Osteoblast (primary cell): ENCODE measurements around the gene SCN2B. TPM values are rescaled to one million over a fixed set of nuclear protein-coding genes. Genes with fewer than 3 reads are reported as not detected.
"Not testable (repeated sequence)": the region's sequence is repeated elsewhere in the genome, so short reads cannot be mapped to it uniquely, and the experiment has no call there.

ENCODE experiments used
- DNase-seq: peaks from one replicate; pipeline ENCODE4 v3.0.0; 2011; ENCODE audit warnings: low spot score, mixed read lengths; ENCODE audit not compliant: insufficient read length; ENCODE audit errors: missing footprints
- H2AFZ ChIP-seq: 2 replicates; pipeline ENCODE4 v1.6.0; 2011; ENCODE audit warnings: mild to moderate bottlenecking, low read length
- H3K27ac ChIP-seq: 2 replicates; pipeline ENCODE4 v1.5.1; 2011; ENCODE audit warnings: mild to moderate bottlenecking, low read depth, low read length, moderate library complexity
- H3K27me3 ChIP-seq: 2 replicates; pipeline ENCODE4 v1.6.0; 2012; ENCODE audit warnings: mild to moderate bottlenecking, control low read depth, inconsistent platforms, low read length, moderate library complexity; ENCODE audit not compliant: insufficient read depth
- H3K36me3 ChIP-seq: 2 replicates; pipeline ENCODE4 v1.5.1; 2011; ENCODE audit warnings: mild to moderate bottlenecking, low read length, control low read depth, moderate library complexity; ENCODE audit not compliant: insufficient read depth
- H3K4me1 ChIP-seq: 2 replicates; pipeline ENCODE4 v1.5.1; 2011; ENCODE audit warnings: mild to moderate bottlenecking, low read length, control low read depth, moderate library complexity; ENCODE audit not compliant: insufficient read depth
- H3K4me2 ChIP-seq: 2 replicates; pipeline ENCODE4 v1.6.0; 2011; ENCODE audit warnings: mild to moderate bottlenecking, low read length; ENCODE audit not compliant: insufficient read depth
- H3K4me3 ChIP-seq: fragments of 200-600 bp; sonication (generic); 3 replicates; pipeline ENCODE4 v1.5.1; 2012; ENCODE audit warnings: mild to moderate bottlenecking, low read length, inconsistent platforms; ENCODE audit not compliant: insufficient read depth
- H3K79me2 ChIP-seq: 2 replicates; pipeline ENCODE4 v1.6.0; 2012; ENCODE audit warnings: mild to moderate bottlenecking, low read length, control low read depth, inconsistent platforms; ENCODE audit not compliant: insufficient read depth
- H3K9me3 ChIP-seq: 2 replicates; pipeline ENCODE4 v1.5.1; 2011; ENCODE audit warnings: low read depth, low read length, control low read depth
- H4K20me1 ChIP-seq: 2 replicates; pipeline ENCODE4 v1.6.0; 2012; ENCODE audit warnings: mild to moderate bottlenecking, low read length, control low read depth; ENCODE audit not compliant: insufficient read depth
- CTCF ChIP-seq: IDR thresholded peaks from 2 replicates; pipeline ENCODE4 v1.5.1; 2011; ENCODE audit warnings: mild to moderate bottlenecking, low read depth, low read length, moderate library complexity; ENCODE audit errors: extremely low read depth
- total RNA-seq: library from RNA; depleted of rRNA; stranded (reverse); fragments of >200 nt; gene quantifications from 2 replicates; pipeline ENCODE4 v1.2.3, GENCODE V29; 2012

SCN2B gene
- total RNA-seq, 1 donor = not detected

- no peak for TF ChIP-seq CTCF
- Histone ChIP-seq H2AFZ (no peak overlapping the region), H3K4me2 (no peak overlapping the region)
Measured at GRCh38 chr11:118193910-118194566, 17.6 kb upstream of the SCN2B start.

GRCh38 chr11:118192817-118193216 lies 16.4 kb upstream of the SCN2B start:
- not testable (repeated sequence) for H3K27ac ChIP-seq, H4K20me1 ChIP-seq, H3K36me3 ChIP-seq, DNase-seq, H3K79me2 ChIP-seq, H3K4me2 ChIP-seq, H2AFZ ChIP-seq, H3K4me3 ChIP-seq, H3K4me1 ChIP-seq, H3K9me3 ChIP-seq
- H3K27me3 ChIP-seq = peaks cover 12% of the 10 kb centered on the region

More at GRCh38 chr11:118193910-118194566, 17.6 kb upstream of the SCN2B start:
- no peaks in the 10 kb centered on the region for H4K20me1 ChIP-seq
- DNase-seq = no peak
- no peaks in the 10 kb centered on the region for H3K36me3 ChIP-seq
- no peaks in the 10 kb centered on the region for H3K9me3 ChIP-seq
- H3K79me2 ChIP-seq = no peaks in the 10 kb centered on the region
- peaks cover 14% of the 10 kb centered on the region for H3K27me3 ChIP-seq
- H3K4me3 ChIP-seq = no peak overlapping the region
- H3K4me1 ChIP-seq = no peaks in the 10 kb centered on the region
- no peak overlapping the region for H3K27ac ChIP-seq

- DNase-seq, H3K4me2 ChIP-seq, H3K9me3 ChIP-seq, H3K27ac ChIP-seq, H4K20me1 ChIP-seq, H3K4me1 ChIP-seq, H3K36me3 ChIP-seq, H3K79me2 ChIP-seq, H2AFZ ChIP-seq, H3K27me3 ChIP-seq, H3K4me3 ChIP-seq: not testable (repeated sequence)
Measured at GRCh38 chr11:118190942-118191506, 14.6 kb upstream of the SCN2B start.

- no peak overlapping the region for H3K4me2 ChIP-seq
- H3K9me3 ChIP-seq = no peaks in the 10 kb centered on the region
- H2AFZ ChIP-seq = no peak overlapping the region
- H4K20me1 ChIP-seq = no peaks in the 10 kb centered on the region
- no peaks in the 10 kb centered on the region for H3K79me2 ChIP-seq
- H3K36me3 ChIP-seq = no peaks in the 10 kb centered on the region
- no peak overlapping the region for H3K27ac ChIP-seq
- no peaks in the 10 kb centered on the region for H3K4me1 ChIP-seq
- no peak for DNase-seq
- H3K27me3 ChIP-seq = peaks cover 2% of the 10 kb centered on the region
- H3K4me3 ChIP-seq = no peak overlapping the region
- no peak for TF ChIP-seq CTCF
Measured at GRCh38 chr11:118186346-118187107, 10.1 kb upstream of the SCN2B start.
